T-helper 2 cell (primary cell): Measurements from ENCODE around the gene ERFE.
"Not testable (repeated sequence)": the region's sequence is repeated elsewhere in the genome, so short reads cannot be mapped to it uniquely, and the experiment has no call there.

ENCODE experiments used
- DNase-seq, 5 experiments: peaks; one replicate each; pipeline versions ENCODE4 v3.0.0 to v3.0.0-alpha.2; 2012 to 2022

The ERFE gene

GRCh38 chr2:238170386-238171071, 11.8 kb downstream of the ERFE start:
- no peak for DNase-seq

DNA sequence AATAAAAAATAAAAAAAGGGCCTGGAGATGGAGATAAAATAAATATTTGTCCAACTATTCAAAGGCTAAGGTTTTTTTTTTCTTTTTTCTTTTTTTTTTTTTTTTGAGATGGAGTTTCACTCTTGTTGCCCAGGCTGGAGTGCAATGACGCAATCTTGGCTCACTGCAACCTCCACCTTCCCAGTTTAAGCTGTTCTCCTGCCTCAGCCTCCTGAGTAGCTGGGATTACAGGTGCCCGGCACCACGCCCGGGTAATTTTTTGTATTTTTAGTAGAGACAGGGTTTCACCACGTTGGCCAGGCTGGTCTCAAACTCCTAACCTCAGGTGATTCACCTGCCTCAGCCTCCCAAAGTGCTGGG, 12.3 kb downstream of the ERFE start:
- not testable (repeated sequence) for DNase-seq

DNA sequence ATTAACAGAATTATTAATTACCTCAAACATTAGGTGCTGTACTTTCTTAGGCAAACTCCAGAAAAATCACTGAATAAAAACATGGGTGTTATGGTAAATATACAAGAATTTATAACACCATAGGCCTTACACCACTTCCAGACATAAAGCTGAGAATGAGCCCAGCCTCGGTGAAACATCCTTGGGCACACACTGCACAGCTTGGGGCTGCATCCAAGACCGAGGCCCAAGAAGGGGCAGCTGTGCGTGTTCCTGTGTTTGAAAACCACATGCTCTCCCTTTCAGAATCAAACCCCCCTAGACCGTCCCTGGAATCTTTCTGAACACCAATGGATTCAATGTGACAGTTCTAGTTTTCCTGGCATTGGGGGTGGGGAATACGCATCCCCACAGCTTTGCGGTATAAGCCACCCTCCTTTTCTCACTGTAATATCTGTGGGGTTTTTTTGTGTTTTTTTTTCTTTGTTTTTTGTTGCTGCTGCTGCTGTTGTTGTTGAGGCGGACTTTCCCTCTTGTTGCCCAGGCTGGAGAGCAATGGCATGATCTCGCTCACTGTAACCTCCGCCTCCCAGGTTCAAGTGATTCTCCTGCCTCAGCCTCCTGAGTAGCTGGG, 12.9 kb downstream of the ERFE start:
- DNase-seq = no peak

- no peak for DNase-seq
Measured at GRCh38 chr2:238172439-238172838, 13.7 kb downstream of the ERFE start.

DNA sequence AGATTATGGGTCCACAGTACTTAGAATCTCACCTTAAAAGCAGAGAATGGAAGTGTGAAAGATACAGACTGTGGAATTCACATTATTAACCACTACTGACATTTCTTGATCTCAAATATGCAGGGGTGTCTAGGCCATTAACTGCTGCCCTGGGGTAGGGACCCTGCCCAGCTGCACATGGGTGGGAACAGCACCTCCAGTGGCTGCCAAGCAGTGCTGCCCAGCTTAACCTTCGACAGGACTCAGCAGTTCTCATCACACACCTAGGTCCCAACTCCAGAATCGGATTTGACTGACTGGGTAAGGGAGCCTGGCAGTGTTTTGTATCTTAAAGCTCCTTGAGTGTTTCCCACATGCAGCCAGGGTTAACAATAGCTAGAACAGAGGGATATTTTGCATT, 14.9 kb downstream of the ERFE start:
- no peak for DNase-seq

DNA sequence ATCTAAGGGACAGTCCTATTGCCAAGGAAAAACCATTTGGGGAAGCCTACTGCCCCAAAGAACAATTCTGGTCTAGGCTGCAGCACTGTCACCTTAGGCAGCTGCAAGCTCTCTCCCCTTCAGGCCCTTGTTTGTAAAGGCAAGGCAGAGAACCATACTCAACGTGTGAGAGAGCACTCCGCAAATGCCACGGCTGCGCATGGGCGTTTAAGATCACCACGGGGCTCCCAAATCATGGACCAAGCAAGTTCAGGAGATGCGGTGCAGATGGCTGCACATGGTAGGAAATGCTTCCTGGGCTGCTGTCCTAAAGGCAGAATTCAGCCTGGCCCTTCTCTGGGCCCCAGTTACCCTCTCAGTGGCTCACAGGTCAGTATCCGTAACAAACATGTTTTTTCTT, 15.5 kb downstream of the ERFE start:
- DNase-seq = no peak

GRCh38 chr2:238174701-238175100, 15.9 kb downstream of the ERFE start:
- no peak for DNase-seq

DNA sequence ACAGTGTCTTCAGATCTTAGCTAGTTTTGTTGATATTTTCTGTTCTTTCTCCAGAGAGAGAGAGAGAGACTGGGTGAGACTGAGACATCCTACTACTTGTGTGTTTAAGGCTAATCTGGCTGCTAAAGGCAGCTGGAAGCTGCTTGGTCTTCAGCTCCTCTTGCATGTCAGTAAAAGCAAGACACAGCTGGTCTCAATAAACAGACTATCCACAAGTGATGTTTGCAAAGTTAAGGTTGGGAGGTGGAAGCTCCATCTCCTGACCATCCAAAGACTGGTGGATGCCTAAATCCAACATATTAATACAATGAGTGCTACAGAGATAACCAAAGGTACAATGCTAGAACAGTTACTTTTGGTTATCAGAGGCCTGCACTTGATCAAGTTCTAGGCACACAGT, 17.8 kb downstream of the ERFE start:
- DNase-seq = no peak

DNA sequence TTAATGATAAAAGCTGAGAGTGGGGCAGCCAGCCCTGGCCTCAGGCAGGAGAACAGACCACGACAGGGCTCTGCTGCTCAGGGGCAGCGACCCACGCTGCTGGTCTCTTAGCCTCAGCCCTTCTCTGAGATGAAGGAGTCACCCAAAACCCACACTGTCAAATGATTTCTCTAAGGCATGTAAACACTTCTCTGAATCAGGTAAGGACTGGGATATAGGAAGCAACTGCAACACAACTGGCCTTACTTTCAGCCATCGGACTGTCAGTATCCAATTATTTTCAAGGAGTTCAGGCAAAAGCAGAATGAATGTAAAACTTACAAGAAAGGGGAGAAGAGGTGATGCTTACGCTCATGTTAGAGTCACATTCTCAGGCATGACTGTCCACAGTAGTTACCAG, 21.8 kb downstream of the ERFE start:
- DNase-seq = no peak

DNA sequence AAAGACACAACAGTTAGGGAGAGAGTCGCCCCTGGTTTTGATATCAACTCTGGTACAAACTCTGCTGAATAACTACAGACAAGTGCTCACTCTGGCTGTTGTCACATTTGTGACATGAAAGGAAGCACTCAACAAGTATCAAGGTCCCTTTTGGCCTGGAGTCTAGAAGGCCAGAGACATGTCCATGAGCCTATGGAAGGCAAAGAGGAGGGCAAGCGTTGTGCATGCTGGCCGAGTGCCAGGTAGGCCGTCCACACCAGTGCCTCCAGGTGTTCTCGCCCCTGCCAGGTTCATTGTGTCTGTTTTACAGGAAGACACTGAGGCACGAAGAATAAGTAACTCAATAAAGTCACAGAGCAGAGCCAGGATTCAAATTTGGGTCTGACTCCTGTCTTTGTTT, 23.6 kb downstream of the ERFE start:
- DNase-seq = no peak

- no peak for DNase-seq
Measured at GRCh38 chr2:238183821-238184220, 25.1 kb downstream of the ERFE start.

DNA sequence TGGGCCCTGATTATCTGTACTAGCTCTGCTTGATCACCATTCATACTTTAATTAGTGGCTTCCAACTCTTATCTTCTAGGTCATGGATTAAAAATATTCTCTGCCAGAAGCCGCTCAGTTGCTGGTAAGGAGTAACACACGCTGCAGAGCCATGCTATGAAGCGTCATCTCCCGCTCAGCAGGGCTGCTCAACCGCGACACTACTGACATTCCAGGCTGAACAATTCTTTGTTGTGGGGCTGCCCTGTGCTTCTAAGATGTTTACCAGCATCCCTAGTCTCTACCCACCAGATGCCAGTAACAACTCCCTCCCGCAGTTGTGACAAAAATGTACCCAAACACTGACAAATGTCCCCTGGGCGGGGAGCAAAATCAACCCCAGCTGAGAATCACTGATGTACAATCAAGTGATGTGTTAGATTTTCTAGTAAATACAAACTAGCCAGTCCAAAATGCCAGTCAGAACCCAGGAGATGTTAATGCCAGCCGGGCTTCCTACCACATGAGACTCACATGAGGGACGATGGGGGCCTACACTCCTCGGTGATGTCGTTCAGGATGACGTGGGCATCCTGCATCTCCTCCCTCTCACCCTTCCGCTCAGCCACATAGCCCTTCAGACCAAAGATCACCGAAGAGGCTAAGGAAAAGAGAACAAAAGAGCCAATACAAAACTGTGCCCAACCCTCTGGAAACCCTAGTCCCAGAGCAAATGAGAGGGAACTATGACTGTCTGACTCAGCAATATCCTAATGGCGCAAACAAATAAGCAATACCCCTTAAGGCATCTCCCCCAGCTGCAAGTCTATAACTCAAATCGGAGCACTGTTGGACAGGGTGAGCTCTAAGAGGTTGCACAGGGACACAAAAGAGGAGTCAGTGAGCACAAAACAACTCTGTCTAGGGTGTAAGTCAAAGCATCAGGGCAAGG, 29.1 kb downstream of the ERFE start:
- DNase-seq = no peak

GRCh38 chr2:238190445-238190844, 31.7 kb downstream of the ERFE start:
- no peak for DNase-seq

- DNase-seq = peak in 2 of 5 experiments; percentile 19 to 47
Measured at GRCh38 chr2:238202326-238203093, 43.7 kb downstream of the ERFE start.

DNA sequence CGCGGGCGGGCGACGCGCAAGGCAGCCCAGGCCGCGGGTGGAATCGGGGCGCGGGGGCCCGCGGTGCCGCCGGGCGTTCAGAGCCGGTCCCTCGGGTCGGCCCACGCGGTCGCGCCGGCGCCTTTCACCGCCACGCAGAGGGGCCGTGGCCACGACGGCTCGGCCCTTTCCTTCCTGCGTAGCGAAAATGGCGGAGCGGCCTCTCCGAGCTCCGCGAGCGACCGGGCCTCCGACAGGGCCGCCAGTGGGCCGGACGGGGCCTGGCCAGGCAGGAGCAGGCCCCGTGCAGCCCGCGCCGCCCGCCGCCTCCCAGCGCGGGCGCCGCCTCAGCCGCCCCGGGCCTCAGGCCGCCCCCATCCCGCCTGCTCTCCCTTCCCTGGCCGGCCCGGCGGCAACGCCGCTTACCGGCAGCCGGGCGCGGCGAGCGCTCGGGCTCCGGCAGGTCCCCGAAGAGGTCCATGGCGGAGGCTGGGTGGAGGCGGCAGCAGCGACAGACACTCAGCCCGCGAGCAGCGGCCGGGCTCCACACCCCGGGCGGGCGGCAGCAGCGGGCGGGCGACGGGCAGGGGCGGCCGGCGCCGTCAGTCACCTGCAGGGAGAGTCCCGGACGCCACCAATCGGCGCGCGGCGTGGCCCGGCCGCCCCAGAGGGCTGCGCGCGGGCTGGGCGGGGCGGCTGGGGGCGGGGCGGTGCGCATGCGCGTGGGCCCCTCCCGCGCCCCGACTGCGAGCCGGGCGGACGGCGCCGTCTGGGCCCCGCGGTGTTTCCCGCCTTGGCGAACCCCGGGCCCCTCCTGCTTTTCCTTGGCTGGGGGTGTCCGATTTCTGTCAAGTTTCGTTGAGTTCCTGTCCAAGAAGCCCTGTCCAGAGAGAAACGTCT, 44.6 kb downstream of the ERFE start, which contains the start of gene ILKAP:
TSS of gene ILKAP (minus strand) at position 602 of the 879 bp plus-strand sequence. CDS start at position 460, 142 bp downstream.
- DNase-seq = peak; percentile 83 to 92 (median 88)

DNA sequence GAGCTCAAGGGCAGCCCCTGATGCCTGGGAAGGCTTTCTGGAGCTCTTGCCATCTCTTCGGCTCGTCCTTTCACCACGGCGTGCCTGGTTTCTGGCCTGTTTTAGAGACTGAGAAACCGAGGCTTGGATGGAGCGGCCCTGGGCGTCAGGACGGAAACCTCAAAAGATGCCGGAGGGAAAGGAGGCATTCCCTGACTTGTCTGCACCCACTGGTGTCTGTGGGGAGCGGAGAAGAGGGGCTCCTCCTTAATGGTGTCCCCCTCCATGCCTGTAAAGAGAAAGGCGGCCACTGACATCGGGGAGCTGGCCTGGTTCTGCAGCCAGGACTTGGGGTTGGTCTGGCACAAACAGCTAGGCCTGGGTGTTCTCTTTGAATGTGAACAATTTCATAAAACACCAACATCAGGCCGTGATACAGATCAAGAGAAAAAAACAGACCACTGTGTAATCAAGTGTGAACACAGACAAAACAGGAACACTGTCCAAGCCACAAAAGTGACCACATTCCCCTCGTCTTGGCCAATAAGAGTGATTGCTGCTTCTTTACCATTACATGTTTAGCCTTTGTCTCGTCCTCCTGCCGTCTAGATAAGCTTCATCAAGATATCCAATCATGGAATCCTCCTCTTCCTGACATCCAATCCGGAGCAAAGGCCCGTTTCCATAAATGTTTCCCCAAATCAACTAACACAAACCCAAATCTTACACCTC, 45.4 kb downstream of the ERFE start:
- peak in 1 of 5 experiments; percentile 13 for DNase-seq

DNA sequence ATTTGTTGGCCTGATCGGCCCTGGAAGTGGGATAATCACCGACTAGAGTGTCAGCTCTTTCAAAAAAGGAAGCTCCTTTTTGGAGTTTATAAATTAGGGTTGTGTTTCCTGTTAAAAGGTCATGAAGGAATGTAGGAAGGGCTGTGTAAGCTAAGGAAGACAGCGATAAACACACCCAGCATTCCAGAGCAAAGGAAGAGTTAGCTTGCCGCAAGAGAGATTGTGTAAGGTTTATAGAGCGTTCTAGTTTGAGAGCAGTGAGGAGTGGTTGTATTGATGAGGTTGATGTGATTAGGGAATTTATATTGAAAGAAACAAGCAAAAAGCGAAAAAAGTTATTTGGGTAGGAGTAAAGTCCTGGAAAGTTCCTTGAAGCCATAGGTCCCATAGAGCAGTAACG, 48.2 kb downstream of the ERFE start:
- no peak for DNase-seq

DNA sequence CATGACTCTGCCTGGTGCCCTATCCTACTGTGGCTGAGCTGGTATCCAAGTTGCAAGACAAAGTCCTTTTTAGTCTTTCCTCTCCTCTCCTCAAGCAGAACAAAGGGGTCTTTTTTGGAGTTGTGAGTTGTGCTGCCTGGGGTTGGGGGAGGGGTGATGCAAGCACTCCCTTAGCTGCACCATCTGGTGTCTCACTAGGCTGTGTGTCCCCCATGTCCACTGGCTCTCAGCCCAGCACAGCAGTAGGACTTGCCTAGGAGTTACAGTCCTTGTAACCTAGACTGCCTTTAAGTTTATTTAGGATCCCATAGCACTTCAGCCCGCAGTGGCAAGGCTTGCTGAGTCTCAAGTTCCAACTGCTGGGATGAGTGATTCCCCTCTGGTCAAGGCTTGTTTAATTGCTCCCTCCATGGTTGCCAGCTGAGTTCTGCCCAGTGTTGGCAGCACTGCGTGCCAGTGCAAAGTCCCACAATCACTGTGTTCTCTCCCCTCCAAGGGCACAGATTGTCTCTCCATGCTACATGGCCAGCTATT, 57.9 kb downstream of the ERFE start:
- no peak for DNase-seq
